Measurements from ENCODE around the gene PRKAG1. TPM values are rescaled to one million over a fixed set of nuclear protein-coding genes. Genes with fewer than 3 reads are reported as not detected.

PRKAG1 gene
- total RNA-seq, 1 donor from 2014 or later, result 46.5 TPM

- Histone ChIP-seq H3K4me3 (peak overlapping the region; percentile 97), H3K27ac (no peak overlapping the region), H3K9me3 (no peaks in the 10 kb centered on the region), H3K36me3 (peaks cover under 1% of the 10 kb centered on the region), H3K4me1 (peaks cover 24% of the 10 kb centered on the region), H3K27me3 (no peaks in the 10 kb centered on the region)
- DNase-seq (no peak), ATAC-seq (no peak)
- intact Hi-C loops (cut with DNase I), result no loop called here
- no peak for TF ChIP-seq CTCF (IDR thresholded peaks at IDR 0.05)
Observed at GRCh38 chr12:48958049-48958388, 60.6 kb downstream of the PRKAG1 start.

GRCh38 chr12:48957141-48958048 lies 61.2 kb downstream of the PRKAG1 start, which contains the start of gene ARF3:
ARF3 (minus strand) TSS chr12:48957487; CDS start chr12:48941095, 16,392 bp downstream.
- intact Hi-C loops (cut with DNase I), result no loop called here
- Histone ChIP-seq H3K4me1 (peaks cover 24% of the 10 kb centered on the region), H3K36me3 (peaks cover 7% of the 10 kb centered on the region), H3K27ac (peak within 1 kb of the TSS; percentile 85), H3K4me3 (peak within 1 kb of the TSS; percentile 97), H3K9me3 (no peaks in the 10 kb centered on the region), H3K27me3 (no peaks in the 10 kb centered on the region)
- ATAC-seq, result peak; percentile 93
- TF ChIP-seq CTCF (IDR thresholded peaks at IDR 0.05), result no peak
- peak; percentile 98 for DNase-seq

GRCh38 chr12:48956279-48957140 lies 62.1 kb downstream of the PRKAG1 start:
- peak; percentile 91 for DNase-seq
- no peaks in the 10 kb centered on the region for H3K27me3 ChIP-seq
- TF ChIP-seq CTCF (IDR thresholded peaks at IDR 0.05), result no peak
- intact Hi-C loops (cut with DNase I), result no loop called here
- H3K27ac ChIP-seq, result peak overlapping the region; percentile 85
- peak overlapping the region; percentile 97 for H3K4me3 ChIP-seq
- H3K36me3 ChIP-seq, result peaks cover 7% of the 10 kb centered on the region
- peak; percentile 88 for ATAC-seq
- peaks cover 24% of the 10 kb centered on the region for H3K4me1 ChIP-seq
- H3K9me3 ChIP-seq, result no peaks in the 10 kb centered on the region

GRCh38 chr12:48954841-48955501 lies 63.6 kb downstream of the PRKAG1 start:
- ATAC-seq, result peak; percentile 1
- Histone ChIP-seq H3K36me3 (peaks cover 7% of the 10 kb centered on the region), H3K27ac (no peak overlapping the region), H3K9me3 (no peaks in the 10 kb centered on the region), H3K4me1 (peaks cover 24% of the 10 kb centered on the region), H3K27me3 (no peaks in the 10 kb centered on the region), H3K4me3 (no peak overlapping the region)
- DNase-seq, result no peak
- TF ChIP-seq CTCF (IDR thresholded peaks at IDR 0.05), result no peak
- intact Hi-C loops (cut with DNase I), result no loop called here

GRCh38 chr12:48954061-48954460 lies 64.5 kb downstream of the PRKAG1 start:
- Histone ChIP-seq H3K27ac (no peak overlapping the region), H3K4me1 (peaks cover 24% of the 10 kb centered on the region), H3K9me3 (no peaks in the 10 kb centered on the region), H3K36me3 (peaks cover 8% of the 10 kb centered on the region), H3K4me3 (no peak overlapping the region), H3K27me3 (no peaks in the 10 kb centered on the region)
- TF ChIP-seq CTCF (IDR thresholded peaks at IDR 0.05), result no peak
- no peak for ATAC-seq
- intact Hi-C loops (cut with DNase I), result no loop called here
- DNase-seq, result no peak
